ENCODE results near the gene HNRNPA2B1.

GRCh38 chr7:26191974-26192479 is 8.5 kb downstream of the HNRNPA2B1 start:
- TF ChIP-seq CTCF (IDR thresholded peaks at IDR 0.05) (no peak), POLR2A (IDR thresholded peaks at IDR 0.05) (no peak)
